ENCODE data around the gene MALSU1.

MALSU1 gene

DNA sequence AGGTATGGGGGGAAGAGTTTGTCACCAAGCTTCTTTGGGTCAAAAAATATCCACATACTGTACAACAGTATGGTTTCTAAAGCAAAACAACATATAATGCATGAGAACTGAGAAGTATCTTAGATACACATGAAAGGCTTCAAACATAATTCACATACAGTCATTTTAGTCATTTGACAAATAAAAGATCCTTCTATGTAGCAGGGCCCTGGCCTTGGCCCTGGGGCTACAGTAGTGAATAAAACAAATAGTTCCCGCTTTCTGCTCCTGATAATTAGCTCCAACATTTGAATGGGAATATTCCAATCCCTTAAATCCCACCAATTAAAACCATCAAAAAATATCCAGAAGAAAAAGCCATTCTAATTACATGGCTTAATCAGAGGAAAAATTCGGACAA is 51.3 kb downstream of the MALSU1 start:
- Histone ChIP-seq H3K9me3 (ENCODE audit: severe bottlenecking) (no peaks in the 10 kb centered on the region), H3K36me3 (peaks cover 31% of the 10 kb centered on the region), H3K27ac (no peak overlapping the region), H3K4me3 (ENCODE audit: low read depth, low read length) (no peak overlapping the region), H3K27me3 (ENCODE audit: insufficient read depth, low read depth, severe bottlenecking) (no peaks in the 10 kb centered on the region)
- DNase-seq, result no peak
- TF ChIP-seq, protein P1, sequence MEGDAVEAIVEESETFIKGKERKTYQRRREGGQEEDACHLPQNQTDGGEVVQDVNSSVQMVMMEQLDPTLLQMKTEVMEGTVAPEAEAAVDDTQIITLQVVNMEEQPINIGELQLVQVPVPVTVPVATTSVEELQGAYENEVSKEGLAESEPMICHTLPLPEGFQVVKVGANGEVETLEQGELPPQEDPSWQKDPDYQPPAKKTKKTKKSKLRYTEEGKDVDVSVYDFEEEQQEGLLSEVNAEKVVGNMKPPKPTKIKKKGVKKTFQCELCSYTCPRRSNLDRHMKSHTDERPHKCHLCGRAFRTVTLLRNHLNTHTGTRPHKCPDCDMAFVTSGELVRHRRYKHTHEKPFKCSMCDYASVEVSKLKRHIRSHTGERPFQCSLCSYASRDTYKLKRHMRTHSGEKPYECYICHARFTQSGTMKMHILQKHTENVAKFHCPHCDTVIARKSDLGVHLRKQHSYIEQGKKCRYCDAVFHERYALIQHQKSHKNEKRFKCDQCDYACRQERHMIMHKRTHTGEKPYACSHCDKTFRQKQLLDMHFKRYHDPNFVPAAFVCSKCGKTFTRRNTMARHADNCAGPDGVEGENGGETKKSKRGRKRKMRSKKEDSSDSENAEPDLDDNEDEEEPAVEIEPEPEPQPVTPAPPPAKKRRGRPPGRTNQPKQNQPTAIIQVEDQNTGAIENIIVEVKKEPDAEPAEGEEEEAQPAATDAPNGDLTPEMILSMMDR (IDR thresholded peaks at IDR 0.05; ENCODE audit: low read depth, low read length), result no peak

DNA sequence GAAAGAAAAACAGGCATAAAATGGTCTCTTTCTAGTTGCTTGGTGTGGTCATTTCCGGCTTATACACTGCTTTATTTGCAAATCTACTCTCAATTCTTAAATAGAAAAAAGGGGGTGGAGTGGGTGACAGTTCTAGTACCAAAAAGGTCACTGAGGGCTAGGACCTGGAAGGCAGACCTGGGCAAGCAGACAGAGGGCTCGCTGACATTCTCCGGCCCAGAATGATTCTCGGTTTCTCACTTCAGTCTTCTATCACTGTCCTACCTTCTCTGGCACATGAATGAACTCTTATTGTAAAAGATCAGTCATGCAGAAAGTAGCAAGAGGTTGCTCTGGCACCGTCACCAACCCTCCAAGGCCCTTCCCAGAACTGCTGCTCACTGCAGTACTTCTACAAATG is 54.0 kb downstream of the MALSU1 start:
- H3K36me3 ChIP-seq, result peaks cover 16% of the 10 kb centered on the region
- H3K27ac ChIP-seq, result no peak overlapping the region
- H3K9me3 ChIP-seq (ENCODE audit: severe bottlenecking), result no peaks in the 10 kb centered on the region
- no peak for DNase-seq
- no peaks in the 10 kb centered on the region for H3K27me3 ChIP-seq (ENCODE audit: insufficient read depth, low read depth, severe bottlenecking)
- TF ChIP-seq, protein P1 (IDR thresholded peaks at IDR 0.05; ENCODE audit: low read depth, low read length), result no peak
- no peak overlapping the region for H3K4me3 ChIP-seq (ENCODE audit: low read depth, low read length)

DNA sequence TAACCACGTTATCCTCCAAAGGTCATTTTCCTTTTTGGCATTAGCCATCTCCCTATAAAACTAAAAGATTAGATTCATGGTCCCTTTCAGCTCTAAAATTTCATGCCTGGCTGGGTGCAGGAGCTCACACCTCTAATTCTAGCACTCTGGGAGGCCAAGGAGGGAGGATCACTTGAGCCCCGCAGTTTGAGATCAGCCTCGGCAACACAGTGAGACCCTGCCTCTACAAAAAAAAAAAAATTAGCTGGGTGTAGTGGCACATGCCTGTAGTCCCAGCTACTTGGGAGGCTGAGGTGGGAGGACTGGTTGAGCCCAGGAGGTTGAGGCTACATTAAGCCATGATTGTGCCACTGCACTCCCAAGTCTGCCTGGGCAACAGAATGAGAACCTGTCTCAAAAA is 57.0 kb downstream of the MALSU1 start:
- Histone ChIP-seq H3K4me3 (ENCODE audit: low read depth, low read length) (no peak overlapping the region), H3K9me3 (ENCODE audit: severe bottlenecking) (no peaks in the 10 kb centered on the region), H3K27me3 (ENCODE audit: insufficient read depth, low read depth, severe bottlenecking) (no peaks in the 10 kb centered on the region), H3K36me3 (peaks cover 11% of the 10 kb centered on the region), H3K27ac (no peak overlapping the region)
- no peak for DNase-seq
- TF ChIP-seq, protein P1 (IDR thresholded peaks at IDR 0.05; ENCODE audit: low read depth, low read length), result no peak

DNA sequence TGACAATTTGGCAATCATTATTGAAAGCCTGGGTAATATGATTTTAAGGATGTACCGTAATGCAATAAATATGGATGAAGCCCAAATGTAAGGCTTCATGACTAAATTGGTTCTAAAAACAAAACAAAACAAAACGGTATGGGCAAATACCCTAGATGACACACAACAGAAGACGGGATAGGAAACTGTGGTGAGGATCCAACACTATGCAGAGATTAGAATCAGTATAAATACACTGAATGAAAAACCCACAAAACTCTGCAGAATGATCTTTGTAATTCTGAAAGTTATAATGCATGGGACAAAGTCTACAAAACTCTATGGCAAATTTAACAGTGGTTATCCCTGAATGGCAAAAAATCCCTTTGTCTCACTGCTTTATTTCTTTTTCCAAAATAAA is 57.6 kb downstream of the MALSU1 start:
- Histone ChIP-seq H3K27ac (no peak overlapping the region), H3K9me3 (ENCODE audit: severe bottlenecking) (no peaks in the 10 kb centered on the region), H3K4me3 (ENCODE audit: low read depth, low read length) (no peak overlapping the region), H3K36me3 (peaks cover 11% of the 10 kb centered on the region), H3K27me3 (ENCODE audit: insufficient read depth, low read depth, severe bottlenecking) (no peaks in the 10 kb centered on the region)
- no peak for DNase-seq
- TF ChIP-seq, protein P1 (IDR thresholded peaks at IDR 0.05; ENCODE audit: low read depth, low read length), result no peak

DNA sequence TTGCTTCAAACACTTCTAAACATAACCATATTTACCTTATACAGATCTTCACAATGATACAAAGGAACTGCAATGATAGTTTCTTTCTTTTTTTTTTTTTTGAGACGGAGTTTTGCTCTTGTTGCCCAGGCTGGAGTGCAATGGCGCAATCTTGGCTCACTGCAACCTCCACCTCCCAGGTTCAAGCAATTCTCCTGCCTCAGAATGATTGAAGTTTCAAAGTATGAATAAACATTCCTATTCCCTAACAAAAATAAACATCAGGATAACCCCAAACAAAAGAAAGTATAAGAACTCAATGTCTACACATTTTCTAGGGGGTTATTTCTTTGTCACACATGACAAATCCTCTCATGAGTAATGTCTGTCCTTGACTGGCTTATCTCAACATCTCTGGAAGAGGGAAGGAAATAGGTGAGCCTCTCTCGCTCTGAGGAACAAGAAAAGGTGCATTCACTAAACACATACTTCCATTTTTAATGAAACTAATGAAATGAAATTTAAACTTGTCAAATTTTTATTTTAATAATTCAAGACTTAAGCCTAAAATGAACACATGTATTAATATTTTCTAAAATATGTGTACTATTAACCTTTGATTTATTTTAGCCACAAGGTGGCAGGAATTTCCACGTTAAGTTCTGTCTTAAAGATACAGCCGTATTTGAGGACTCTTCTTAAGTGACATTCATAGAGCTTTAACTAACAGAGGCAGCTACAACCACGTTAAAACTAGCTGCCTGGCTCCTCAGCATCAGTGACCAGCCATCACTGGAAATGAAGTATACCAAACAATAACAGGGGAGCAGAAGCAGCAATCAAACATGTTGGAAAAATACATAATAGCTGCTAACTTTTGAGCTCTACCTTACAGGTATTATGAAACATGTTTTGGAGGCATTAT is 58.3 kb downstream of the MALSU1 start:
- H3K27ac ChIP-seq, result no peak overlapping the region
- DNase-seq, result no peak

More for the DNA sequence above, 58.3 kb downstream of the MALSU1 start:
- peaks cover 11% of the 10 kb centered on the region for H3K36me3 ChIP-seq
- H3K4me3 ChIP-seq (ENCODE audit: low read depth, low read length), result no peak overlapping the region
- no peaks in the 10 kb centered on the region for H3K27me3 ChIP-seq (ENCODE audit: insufficient read depth, low read depth, severe bottlenecking)
- TF ChIP-seq, protein P1 (IDR thresholded peaks at IDR 0.05; ENCODE audit: low read depth, low read length), result no peak
- no peaks in the 10 kb centered on the region for H3K9me3 ChIP-seq (ENCODE audit: severe bottlenecking)
